HG03039 (cell line): ENCODE measurements around the gene SCN4A.

ENCODE experiments used
- ATAC-seq: cut with Tn5 transposase; IDR thresholded peaks from one replicate; pipeline ENCODE4 v1.9.1; 2021; ENCODE audit warnings: mild to moderate bottlenecking, moderate library complexity; ENCODE audit not compliant: unreplicated experiment

SCN4A gene

GRCh38 chr17:64002658-64003525 is 30.2 kb upstream of the SCN4A start:
- no peak for ATAC-seq

- no peak for ATAC-seq
These were observed 29.2 kb upstream of the SCN4A start for GRCh38 chr17:64001763-64002529.

GRCh38 chr17:64001091-64001579 is 28.4 kb upstream of the SCN4A start:
- ATAC-seq: no peak

GRCh38 chr17:63999680-64000531 is 27.2 kb upstream of the SCN4A start:
- no peak for ATAC-seq

- ATAC-seq: no peak
These were observed 26.3 kb upstream of the SCN4A start for GRCh38 chr17:63998721-63999679.

GRCh38 chr17:63998050-63998720 is 25.5 kb upstream of the SCN4A start, which contains the start of gene PRR29:
PRR29 (plus strand) TSS chr17:63998351; CDS start chr17:63998365, 14 bp downstream.
- no peak for ATAC-seq

GRCh38 chr17:63997341-63998048 is 24.8 kb upstream of the SCN4A start:
- ATAC-seq: no peak

GRCh38 chr17:63996430-63997182 is 23.9 kb upstream of the SCN4A start:
- ATAC-seq: no peak

- no peak for ATAC-seq
These were observed 22.9 kb upstream of the SCN4A start for GRCh38 chr17:63995626-63996025.

- ATAC-seq: no peak
These were observed 20.8 kb upstream of the SCN4A start for GRCh38 chr17:63993368-63993985.

GRCh38 chr17:63991611-63992010 is 18.9 kb upstream of the SCN4A start:
- no peak for ATAC-seq

- no peak for ATAC-seq
These were observed 17.1 kb upstream of the SCN4A start for GRCh38 chr17:63989622-63990345.

- ATAC-seq: no peak
These were observed 16.3 kb upstream of the SCN4A start for GRCh38 chr17:63988741-63989621.

- no peak for ATAC-seq
These were observed 15.4 kb upstream of the SCN4A start for GRCh38 chr17:63988127-63988478.

- no peak for ATAC-seq
These were observed 14.8 kb upstream of the SCN4A start for GRCh38 chr17:63987221-63988126.
